ENCODE measurements around the gene C2orf81.

Gene C2orf81

DNA sequence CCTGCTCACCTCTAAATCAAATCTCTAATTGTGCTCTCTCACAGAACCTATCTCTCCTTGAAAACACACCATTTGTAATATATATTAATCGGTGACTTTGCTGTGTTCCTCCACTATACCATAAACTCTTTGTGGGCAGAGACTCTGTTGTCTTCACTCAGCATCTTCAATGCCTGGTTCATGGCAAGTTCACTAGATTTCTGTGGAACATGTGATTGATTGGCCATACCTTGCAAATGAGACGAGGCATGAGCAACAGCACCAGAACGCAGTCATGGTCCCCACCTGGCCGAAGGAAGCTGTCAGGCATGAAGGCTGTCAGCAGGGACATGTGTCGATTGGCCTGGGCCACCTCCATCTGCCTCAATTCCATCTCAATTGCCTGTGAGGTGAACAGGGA lies 52.9 kb downstream of the C2orf81 start:
- no peaks in the 10 kb centered on the region for H3K9me3 ChIP-seq (ENCODE audit: control insufficient read depth, low read length)
- TF ChIP-seq, protein P1, sequence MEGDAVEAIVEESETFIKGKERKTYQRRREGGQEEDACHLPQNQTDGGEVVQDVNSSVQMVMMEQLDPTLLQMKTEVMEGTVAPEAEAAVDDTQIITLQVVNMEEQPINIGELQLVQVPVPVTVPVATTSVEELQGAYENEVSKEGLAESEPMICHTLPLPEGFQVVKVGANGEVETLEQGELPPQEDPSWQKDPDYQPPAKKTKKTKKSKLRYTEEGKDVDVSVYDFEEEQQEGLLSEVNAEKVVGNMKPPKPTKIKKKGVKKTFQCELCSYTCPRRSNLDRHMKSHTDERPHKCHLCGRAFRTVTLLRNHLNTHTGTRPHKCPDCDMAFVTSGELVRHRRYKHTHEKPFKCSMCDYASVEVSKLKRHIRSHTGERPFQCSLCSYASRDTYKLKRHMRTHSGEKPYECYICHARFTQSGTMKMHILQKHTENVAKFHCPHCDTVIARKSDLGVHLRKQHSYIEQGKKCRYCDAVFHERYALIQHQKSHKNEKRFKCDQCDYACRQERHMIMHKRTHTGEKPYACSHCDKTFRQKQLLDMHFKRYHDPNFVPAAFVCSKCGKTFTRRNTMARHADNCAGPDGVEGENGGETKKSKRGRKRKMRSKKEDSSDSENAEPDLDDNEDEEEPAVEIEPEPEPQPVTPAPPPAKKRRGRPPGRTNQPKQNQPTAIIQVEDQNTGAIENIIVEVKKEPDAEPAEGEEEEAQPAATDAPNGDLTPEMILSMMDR (IDR thresholded peaks at IDR 0.05) = no peak
- no peak overlapping the region for H2AFZ ChIP-seq
- H3K27me3 ChIP-seq (ENCODE audit: control insufficient read depth, insufficient read depth, low read length) = no peaks in the 10 kb centered on the region
- no peak overlapping the region for H3K9ac ChIP-seq
- H3K36me3 ChIP-seq (ENCODE audit: control insufficient read depth, insufficient read depth, low read length) = no peaks in the 10 kb centered on the region
- H3K4me1 ChIP-seq = peaks cover 26% of the 10 kb centered on the region
- H3K79me2 ChIP-seq = peaks cover 12% of the 10 kb centered on the region
- no peak overlapping the region for H3K4me2 ChIP-seq (ENCODE audit: low read length)
- no peak overlapping the region for H3K27ac ChIP-seq
- H3K4me3 ChIP-seq (ENCODE audit: low read depth, low read length) = no peak overlapping the region

GRCh38 chr2:74367789-74368188 lies 53.6 kb downstream of the C2orf81 start:
- H3K4me2 ChIP-seq (ENCODE audit: low read length) = no peak overlapping the region
- H2AFZ ChIP-seq = no peak overlapping the region
- H3K9ac ChIP-seq = no peak overlapping the region
- peaks cover 11% of the 10 kb centered on the region for H3K79me2 ChIP-seq
- H3K4me1 ChIP-seq = peaks cover 19% of the 10 kb centered on the region
- H3K36me3 ChIP-seq (ENCODE audit: control insufficient read depth, insufficient read depth, low read length) = no peaks in the 10 kb centered on the region
- no peak overlapping the region for H3K27ac ChIP-seq
- TF ChIP-seq, protein P1 (IDR thresholded peaks at IDR 0.05) = no peak
- no peaks in the 10 kb centered on the region for H3K27me3 ChIP-seq (ENCODE audit: control insufficient read depth, insufficient read depth, low read length)
- H3K4me3 ChIP-seq (ENCODE audit: low read depth, low read length) = no peak overlapping the region
- no peaks in the 10 kb centered on the region for H3K9me3 ChIP-seq (ENCODE audit: control insufficient read depth, low read length)

DNA sequence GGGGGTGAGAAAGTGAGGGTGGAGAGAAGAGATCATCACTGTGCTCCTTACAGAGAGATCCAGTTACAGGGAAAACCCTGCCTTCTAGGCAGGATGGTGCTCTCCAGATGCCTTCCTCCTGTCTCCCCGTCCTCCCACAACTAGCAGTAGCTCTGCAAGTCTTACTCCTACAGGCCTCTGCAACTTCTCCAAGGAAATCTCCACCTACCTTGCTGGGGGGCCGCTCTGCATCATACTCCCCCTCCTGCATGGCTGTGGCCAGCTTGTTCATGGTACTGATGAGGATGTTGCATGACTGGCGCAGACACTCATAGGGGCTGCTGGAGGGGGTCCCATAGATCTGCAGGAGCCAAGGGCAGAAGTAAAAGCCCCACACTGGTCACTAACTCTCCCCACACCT lies 55.4 kb downstream of the C2orf81 start:
- Histone ChIP-seq H3K27ac (peak overlapping the region; percentile 13), H3K79me2 (peaks cover 2% of the 10 kb centered on the region), H3K27me3 (ENCODE audit: control insufficient read depth, insufficient read depth, low read length) (no peaks in the 10 kb centered on the region), H3K36me3 (ENCODE audit: control insufficient read depth, insufficient read depth, low read length) (no peaks in the 10 kb centered on the region), H2AFZ (no peak overlapping the region), H3K9ac (no peak overlapping the region), H3K4me2 (ENCODE audit: low read length) (no peak overlapping the region), H3K9me3 (ENCODE audit: control insufficient read depth, low read length) (no peaks in the 10 kb centered on the region), H3K4me3 (ENCODE audit: low read depth, low read length) (no peak overlapping the region), H3K4me1 (peaks cover 12% of the 10 kb centered on the region)
- TF ChIP-seq, protein P1 (IDR thresholded peaks at IDR 0.05) = no peak

- Histone ChIP-seq H3K27ac (peak overlapping the region; percentile 58), H3K9ac (no peak overlapping the region)
- TF ChIP-seq, protein P1 (IDR thresholded peaks at IDR 0.05) = no peak
These were observed 56.6 kb downstream of the C2orf81 start for GRCh38 chr2:74364533-74365505.

More at GRCh38 chr2:74364533-74365505, 56.6 kb downstream of the C2orf81 start:
- no peaks in the 10 kb centered on the region for H3K27me3 ChIP-seq (ENCODE audit: control insufficient read depth, insufficient read depth, low read length)
- no peaks in the 10 kb centered on the region for H3K79me2 ChIP-seq
- H3K4me3 ChIP-seq (ENCODE audit: low read depth, low read length) = no peak overlapping the region
- H2AFZ ChIP-seq = no peak overlapping the region
- no peaks in the 10 kb centered on the region for H3K36me3 ChIP-seq (ENCODE audit: control insufficient read depth, insufficient read depth, low read length)
- H3K4me2 ChIP-seq (ENCODE audit: low read length) = peak overlapping the region; percentile 10
- peaks cover 19% of the 10 kb centered on the region for H3K4me1 ChIP-seq
- H3K9me3 ChIP-seq (ENCODE audit: control insufficient read depth, low read length) = no peaks in the 10 kb centered on the region

Measured in parathyroid adenoma (tissue), 2 donors.